ENCODE measurements around the gene EEF1AKMT2. TPM values are rescaled to one million over a fixed set of nuclear protein-coding genes. Genes with fewer than 3 reads are reported as not detected.

Gene EEF1AKMT2
- total and polyA plus RNA-seq, 9 donors, result 11.9 to 25.8 (median 20.5) TPM

GRCh38 chr10:124730790-124731189 is 60.9 kb downstream of the EEF1AKMT2 start:
- Histone ChIP-seq H3K36me3 (no peaks in the 10 kb centered on the region), H3K4me1 (ENCODE audit: insufficient read depth) (peaks cover 61% of the 10 kb centered on the region), H3K9me3 (no peaks in the 10 kb centered on the region), H3K4me3 (no peak overlapping the region), H3K27me3 (no peaks in the 10 kb centered on the region), H3K27ac (no peak overlapping the region)
- WGBS, 3 donors, result 74 to 84% (median 79%) methylated on average over 3 of the region's 3 CpGs
- intact Hi-C loops (cut with DNase I), result no loop called here
- TF ChIP-seq EP300 (IDR thresholded peaks at IDR 0.05) (no peak), POLR2A (IDR thresholded peaks at IDR 0.05) (no peak)
- TF ChIP-seq, protein P1, sequence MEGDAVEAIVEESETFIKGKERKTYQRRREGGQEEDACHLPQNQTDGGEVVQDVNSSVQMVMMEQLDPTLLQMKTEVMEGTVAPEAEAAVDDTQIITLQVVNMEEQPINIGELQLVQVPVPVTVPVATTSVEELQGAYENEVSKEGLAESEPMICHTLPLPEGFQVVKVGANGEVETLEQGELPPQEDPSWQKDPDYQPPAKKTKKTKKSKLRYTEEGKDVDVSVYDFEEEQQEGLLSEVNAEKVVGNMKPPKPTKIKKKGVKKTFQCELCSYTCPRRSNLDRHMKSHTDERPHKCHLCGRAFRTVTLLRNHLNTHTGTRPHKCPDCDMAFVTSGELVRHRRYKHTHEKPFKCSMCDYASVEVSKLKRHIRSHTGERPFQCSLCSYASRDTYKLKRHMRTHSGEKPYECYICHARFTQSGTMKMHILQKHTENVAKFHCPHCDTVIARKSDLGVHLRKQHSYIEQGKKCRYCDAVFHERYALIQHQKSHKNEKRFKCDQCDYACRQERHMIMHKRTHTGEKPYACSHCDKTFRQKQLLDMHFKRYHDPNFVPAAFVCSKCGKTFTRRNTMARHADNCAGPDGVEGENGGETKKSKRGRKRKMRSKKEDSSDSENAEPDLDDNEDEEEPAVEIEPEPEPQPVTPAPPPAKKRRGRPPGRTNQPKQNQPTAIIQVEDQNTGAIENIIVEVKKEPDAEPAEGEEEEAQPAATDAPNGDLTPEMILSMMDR (IDR thresholded peaks at IDR 0.05), result no peak
- DNase-seq, result peak in 1 of 5 donors; percentile 8

- TF ChIP-seq POLR2A (IDR thresholded peaks at IDR 0.05) (no peak), EP300 (IDR thresholded peaks at IDR 0.05) (no peak)
- TF ChIP-seq, protein P1 (IDR thresholded peaks at IDR 0.05), result no peak
- Histone ChIP-seq H3K4me1 (ENCODE audit: insufficient read depth) (peaks cover 56% of the 10 kb centered on the region), H3K4me3 (no peak overlapping the region), H3K36me3 (no peaks in the 10 kb centered on the region), H3K27ac (peak overlapping the region; percentile 48 to 52), H3K9me3 (no peaks in the 10 kb centered on the region), H3K27me3 (no peaks in the 10 kb centered on the region)
- WGBS, 3 donors, result 47 to 54% (median 47%) methylated on average over 8 of the region's 8 CpGs
- intact Hi-C loops (cut with DNase I), result loop anchor here in 1 of 4 donors (10.0 kb wide), 1 partner anchor 84 kb away; no protein-coding TSS in a partner anchor
- peak in 2 of 5 donors; percentile 21 to 23 for DNase-seq
Observed at GRCh38 chr10:124728830-124729661, 62.6 kb downstream of the EEF1AKMT2 start.

- Histone ChIP-seq H3K36me3 (no peaks in the 10 kb centered on the region), H3K4me3 (no peak overlapping the region), H3K27me3 (no peaks in the 10 kb centered on the region), H3K9me3 (no peaks in the 10 kb centered on the region), H3K27ac (peak overlapping the region; percentile 48 to 52), H3K4me1 (ENCODE audit: insufficient read depth) (peaks cover 55% of the 10 kb centered on the region)
- peak in 3 of 5 donors; percentile 46 to 75 (median 60) for DNase-seq
- 30 to 35% (median 30%) methylated on average over 14 of the region's 14 CpGs for WGBS, 3 donors
- TF ChIP-seq POLR2A (IDR thresholded peaks at IDR 0.05), result no peak
- TF ChIP-seq, protein P1 (IDR thresholded peaks at IDR 0.05), result no peak
- TF ChIP-seq EP300 (IDR thresholded peaks at IDR 0.05), result no peak
- intact Hi-C loops (cut with DNase I), result loop anchor here in 1 of 4 donors (10.0 kb wide), 1 partner anchor 83 kb away; no protein-coding TSS in a partner anchor
Observed at GRCh38 chr10:124728071-124728829, 63.4 kb downstream of the EEF1AKMT2 start.

DNA sequence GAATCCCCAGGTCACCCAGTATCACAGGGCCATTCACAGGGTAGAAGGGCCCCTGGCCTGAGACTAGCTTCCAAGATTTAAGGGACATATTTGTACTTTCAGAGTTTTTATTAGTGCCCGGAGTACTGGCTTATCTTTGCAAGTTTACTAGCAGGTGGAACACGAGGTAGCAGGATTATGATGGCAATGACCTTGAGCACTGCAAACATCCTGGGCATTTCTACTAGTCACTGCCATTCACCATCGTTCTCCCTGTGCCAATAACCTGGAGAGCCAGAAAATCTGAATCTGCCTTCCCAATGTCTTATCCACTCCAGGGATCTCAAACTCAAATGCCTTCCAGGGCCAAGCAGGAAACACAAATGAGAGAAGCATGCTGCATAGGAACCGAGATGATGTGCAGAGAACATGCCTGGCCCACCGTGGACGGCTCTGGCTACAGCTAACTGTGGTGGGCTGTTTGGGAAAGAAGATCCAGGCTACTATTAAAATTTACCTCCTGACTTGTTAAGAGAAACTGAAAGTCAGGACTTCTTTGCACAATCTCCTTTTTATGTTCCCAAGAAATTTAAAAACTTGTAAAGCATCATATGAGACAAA is 64.2 kb downstream of the EEF1AKMT2 start:
- TF ChIP-seq, protein P1 (IDR thresholded peaks at IDR 0.05), result no peak
- TF ChIP-seq POLR2A (IDR thresholded peaks at IDR 0.05) (no peak), EP300 (IDR thresholded peaks at IDR 0.05) (no peak)
- 50 to 63% (median 60%) methylated on average over 6 of the region's 6 CpGs for WGBS, 3 donors
- Histone ChIP-seq H3K9me3 (no peaks in the 10 kb centered on the region), H3K27ac (peak overlapping the region; percentile 48 to 52), H3K27me3 (no peaks in the 10 kb centered on the region), H3K4me1 (ENCODE audit: insufficient read depth) (peaks cover 52% of the 10 kb centered on the region), H3K4me3 (no peak overlapping the region), H3K36me3 (no peaks in the 10 kb centered on the region)
- intact Hi-C loops (cut with DNase I), result loop anchor here in 1 of 4 donors (10.0 kb wide), 1 partner anchor 83 kb away; no protein-coding TSS in a partner anchor
- peak in 2 of 5 donors; percentile 14 to 20 for DNase-seq
